Hepatocyte (in vitro differentiated cells): Measurements from ENCODE around the gene PPP1R15A.

Source experiments
- EZH2 ChIP-seq: fragments of 200-600 bp; sonication (generic); IDR thresholded peaks from 2 replicates; pipeline ENCODE4 v1.6.1; 2016; ENCODE audit warnings: antibody characterized with exemption, mild to moderate bottlenecking, borderline replicate concordance
- TF ChIP-seq, protein P1 (sequence below): fragments of 200-600 bp; sonication (generic); IDR thresholded peaks from 2 replicates; pipeline ENCODE4 v1.5.1; 2016; ENCODE audit warnings: antibody characterized with exemption, mild to moderate bottlenecking; ENCODE audit not compliant: poor library complexity

DNA sequence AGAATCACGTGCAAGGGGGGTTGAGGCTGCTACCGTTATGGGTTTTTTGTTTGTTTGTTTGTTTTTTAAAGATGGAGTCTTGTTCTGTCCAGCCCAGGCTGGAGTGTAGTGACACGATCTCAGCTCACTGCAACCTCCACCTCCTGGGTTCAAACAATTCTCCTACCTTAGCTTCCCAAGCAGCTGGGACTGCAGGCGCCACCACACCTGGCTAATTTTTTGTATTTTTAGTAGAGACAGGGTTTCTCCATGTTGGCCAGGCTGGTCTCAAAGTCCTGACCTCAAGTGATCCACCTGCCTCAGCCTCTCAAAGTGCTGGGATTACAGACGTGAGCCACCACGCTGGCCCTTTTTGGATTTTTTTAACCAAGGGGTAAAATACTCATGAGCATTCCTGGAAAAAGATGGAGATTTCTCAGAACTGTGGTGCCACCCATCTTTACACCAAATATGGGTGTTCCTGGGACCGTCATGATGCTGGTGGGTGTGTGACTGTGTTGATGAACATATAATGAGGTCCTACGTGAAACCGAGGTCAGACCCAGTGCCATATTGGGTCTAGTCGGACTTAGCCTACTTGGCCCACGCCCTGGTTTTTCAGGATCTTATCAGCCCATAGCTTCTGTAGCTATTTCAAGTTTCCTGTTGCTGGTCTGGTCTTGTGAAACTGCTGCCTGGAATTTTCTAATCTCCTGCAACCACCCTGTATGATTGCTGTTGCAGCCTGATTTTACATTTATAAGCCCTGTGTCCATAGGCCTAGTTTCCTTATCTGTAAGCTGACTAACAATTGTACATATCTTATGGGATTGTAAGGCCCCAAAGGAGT lies 6.2 kb downstream of the PPP1R15A start:
- no peak for TF ChIP-seq EZH2
- TF ChIP-seq, protein P1, sequence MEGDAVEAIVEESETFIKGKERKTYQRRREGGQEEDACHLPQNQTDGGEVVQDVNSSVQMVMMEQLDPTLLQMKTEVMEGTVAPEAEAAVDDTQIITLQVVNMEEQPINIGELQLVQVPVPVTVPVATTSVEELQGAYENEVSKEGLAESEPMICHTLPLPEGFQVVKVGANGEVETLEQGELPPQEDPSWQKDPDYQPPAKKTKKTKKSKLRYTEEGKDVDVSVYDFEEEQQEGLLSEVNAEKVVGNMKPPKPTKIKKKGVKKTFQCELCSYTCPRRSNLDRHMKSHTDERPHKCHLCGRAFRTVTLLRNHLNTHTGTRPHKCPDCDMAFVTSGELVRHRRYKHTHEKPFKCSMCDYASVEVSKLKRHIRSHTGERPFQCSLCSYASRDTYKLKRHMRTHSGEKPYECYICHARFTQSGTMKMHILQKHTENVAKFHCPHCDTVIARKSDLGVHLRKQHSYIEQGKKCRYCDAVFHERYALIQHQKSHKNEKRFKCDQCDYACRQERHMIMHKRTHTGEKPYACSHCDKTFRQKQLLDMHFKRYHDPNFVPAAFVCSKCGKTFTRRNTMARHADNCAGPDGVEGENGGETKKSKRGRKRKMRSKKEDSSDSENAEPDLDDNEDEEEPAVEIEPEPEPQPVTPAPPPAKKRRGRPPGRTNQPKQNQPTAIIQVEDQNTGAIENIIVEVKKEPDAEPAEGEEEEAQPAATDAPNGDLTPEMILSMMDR, result no peak
